GM21717 (cell line): ENCODE data around the gene OR51S1.
"Not testable (repeated sequence)": the region's sequence is repeated elsewhere in the genome, so short reads cannot be mapped to it uniquely, and the experiment has no call there.

Source experiments
- ATAC-seq: cut with Tn5 transposase; IDR thresholded peaks from one replicate; pipeline ENCODE4 v1.9.1; 2021; ENCODE audit warnings: mild to moderate bottlenecking, moderate library complexity; ENCODE audit not compliant: unreplicated experiment

OR51S1 gene

GRCh38 chr11:4809246-4809645 lies 39.8 kb downstream of the OR51S1 start:
- ATAC-seq: no peak

- no peak for ATAC-seq
These were observed 40.5 kb downstream of the OR51S1 start for GRCh38 chr11:4808476-4808875.

GRCh38 chr11:4804280-4804679 lies 44.7 kb downstream of the OR51S1 start, which contains the start of gene OR52R1:
Gene OR52R1 (minus strand): TSS chr11:4804380. CDS start chr11:4804380, 0 bp downstream.
- ATAC-seq: no peak

- ATAC-seq: not testable (repeated sequence)
These were observed 47.7 kb downstream of the OR51S1 start for GRCh38 chr11:4801316-4801715.

- no peak for ATAC-seq
These were observed 50.4 kb downstream of the OR51S1 start for GRCh38 chr11:4798427-4799183.
